Activated B cell treated with CpG ODN at 0.5 μM for 24 hours (primary cell): ENCODE data around the gene TRPC1. TPM values are rescaled to one million over a fixed set of nuclear protein-coding genes. Genes with fewer than 3 reads are reported as not detected.

Experiments used
- ATAC-seq: fragments of 200-7000 bp; cut with Tn5 transposase; one replicate; pipeline ENCODE4 v1.10.0; 2021; ENCODE audit warnings: low read depth, mild to moderate bottlenecking, moderate library complexity
- CTCF ChIA-PET: fragments of 350-600 bp; sonication (Branson Sonifier 250); formaldehyde crosslinking; loops from one replicate; lab custom pipeline; 2021; ENCODE audit warnings: antibody characterized with exemption; lab: Charles Lee
- POLR2A ChIA-PET: fragments of 350-600 bp; sonication (Branson Sonifier 250); formaldehyde crosslinking; loops from one replicate; lab custom pipeline; 2021; ENCODE audit warnings: antibody characterized with exemption; lab: Charles Lee
- DNase-seq: peaks from one replicate; pipeline ENCODE4 v3.0.0; 2022
- H3K27ac Mint-ChIP-seq: one replicate; pipeline ENCODE4 v1.8.0; 2020; ENCODE audit warnings: mixed read lengths
- H3K27me3 Mint-ChIP-seq: one replicate; pipeline ENCODE4 v1.8.0; 2021; ENCODE audit warnings: mixed read lengths
- H3K36me3 Mint-ChIP-seq: one replicate; pipeline ENCODE4 v1.8.0; 2021; ENCODE audit warnings: low read depth, mixed read lengths
- H3K4me1 Mint-ChIP-seq: one replicate; pipeline ENCODE4 v1.8.0; 2021; ENCODE audit warnings: mixed read lengths
- H3K4me3 Mint-ChIP-seq: one replicate; pipeline ENCODE4 v1.8.0; 2020; ENCODE audit warnings: mild to moderate bottlenecking, mixed read lengths
- H3K9me3 Mint-ChIP-seq: one replicate; pipeline ENCODE4 v1.8.0; 2020; ENCODE audit warnings: mixed read lengths
- intact Hi-C: fragments of 100-400 bp; cut with micrococcal nuclease; formaldehyde crosslinking; loops from one replicate; pipeline ENCODE4 v1.15.1; 2024
- total RNA-seq: library from RNA; stranded (reverse); gene quantifications from 2 replicates; pipeline ENCODE4 v1.2.3, GENCODE V29; 2022
- TF ChIP-seq, protein P1 (sequence below): fragments of 200-600 bp; IDR thresholded peaks from one replicate; pipeline ENCODE4 v1.8.0; 2022; ENCODE audit warnings: antibody characterized with exemption, mild to moderate bottlenecking

Gene TRPC1
- total RNA-seq, 1 donor from 2014 or later = 1.2 TPM

DNA sequence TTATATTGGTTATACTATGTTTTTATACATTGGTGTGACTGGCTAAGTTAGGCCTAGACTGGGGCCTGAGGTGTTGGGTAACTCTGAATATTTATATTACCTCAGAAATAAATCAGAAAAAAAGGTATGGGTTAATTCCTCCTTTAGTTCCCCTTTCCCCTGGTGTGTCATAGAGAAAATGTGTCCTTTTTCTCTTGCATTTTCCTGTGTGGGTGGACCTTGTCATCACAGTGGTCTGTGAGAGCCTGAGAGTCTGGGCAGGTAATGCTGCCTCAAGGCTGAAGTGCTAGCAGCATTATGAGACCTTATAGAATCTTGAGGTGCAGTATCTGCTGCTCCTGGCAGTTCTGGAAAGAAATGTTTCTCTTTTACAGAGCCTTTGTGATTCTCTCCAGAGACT is 95.3 kb downstream of the TRPC1 start:
- Mint-ChIP-seq H3K27ac (no peak overlapping the region), H3K36me3 (no peaks in the 10 kb centered on the region), H3K9me3 (no peaks in the 10 kb centered on the region), H3K4me3 (no peak overlapping the region), H3K4me1 (no peaks in the 10 kb centered on the region), H3K27me3 (no peaks in the 10 kb centered on the region)
- intact Hi-C loops = no loop called here
- CTCF ChIA-PET = interaction anchor here (1.2 kb wide), 1 partner anchor 9 kb away, joined by 4 read pairs; no protein-coding TSS in a partner anchor
- POLR2A ChIA-PET = no interaction called here
- DNase-seq = no peak
- TF ChIP-seq, protein P1, sequence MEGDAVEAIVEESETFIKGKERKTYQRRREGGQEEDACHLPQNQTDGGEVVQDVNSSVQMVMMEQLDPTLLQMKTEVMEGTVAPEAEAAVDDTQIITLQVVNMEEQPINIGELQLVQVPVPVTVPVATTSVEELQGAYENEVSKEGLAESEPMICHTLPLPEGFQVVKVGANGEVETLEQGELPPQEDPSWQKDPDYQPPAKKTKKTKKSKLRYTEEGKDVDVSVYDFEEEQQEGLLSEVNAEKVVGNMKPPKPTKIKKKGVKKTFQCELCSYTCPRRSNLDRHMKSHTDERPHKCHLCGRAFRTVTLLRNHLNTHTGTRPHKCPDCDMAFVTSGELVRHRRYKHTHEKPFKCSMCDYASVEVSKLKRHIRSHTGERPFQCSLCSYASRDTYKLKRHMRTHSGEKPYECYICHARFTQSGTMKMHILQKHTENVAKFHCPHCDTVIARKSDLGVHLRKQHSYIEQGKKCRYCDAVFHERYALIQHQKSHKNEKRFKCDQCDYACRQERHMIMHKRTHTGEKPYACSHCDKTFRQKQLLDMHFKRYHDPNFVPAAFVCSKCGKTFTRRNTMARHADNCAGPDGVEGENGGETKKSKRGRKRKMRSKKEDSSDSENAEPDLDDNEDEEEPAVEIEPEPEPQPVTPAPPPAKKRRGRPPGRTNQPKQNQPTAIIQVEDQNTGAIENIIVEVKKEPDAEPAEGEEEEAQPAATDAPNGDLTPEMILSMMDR = no peak
- ATAC-seq = no peak

DNA sequence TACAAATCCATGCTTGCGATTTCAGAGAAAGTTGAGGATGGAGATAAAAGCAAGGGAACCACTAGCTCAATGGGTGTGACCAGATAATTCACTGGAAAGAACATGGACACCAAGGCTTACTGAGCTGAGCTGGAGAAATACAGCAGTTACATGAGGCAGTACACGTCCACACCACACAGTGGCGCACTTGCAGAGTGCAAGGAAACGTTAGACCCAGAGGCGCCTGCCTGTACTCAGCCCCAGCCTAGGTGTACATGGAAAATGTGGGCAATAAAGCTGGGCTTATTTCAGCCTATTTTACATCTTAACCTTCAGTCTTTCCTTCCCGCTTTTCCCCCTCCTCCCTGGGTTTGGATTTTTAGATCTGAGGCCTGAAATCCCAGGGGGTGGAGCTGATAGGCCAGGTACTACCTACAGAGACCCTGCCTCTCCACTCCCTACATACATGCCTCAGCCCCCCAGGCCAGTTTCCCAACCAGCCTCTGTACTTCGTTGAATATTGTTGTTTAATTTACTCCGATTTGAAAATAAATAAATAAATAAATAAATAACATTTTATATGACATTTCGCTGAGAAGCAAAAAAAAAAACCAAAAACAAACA is 105.0 kb downstream of the TRPC1 start:
- intact Hi-C loops = loop anchor here (1.0 to 5.0 kb wide), 4 partner anchors 158 to 933 kb away; no protein-coding TSS in a partner anchor
- Mint-ChIP-seq H3K4me1 (no peaks in the 10 kb centered on the region), H3K9me3 (no peaks in the 10 kb centered on the region)

DNA sequence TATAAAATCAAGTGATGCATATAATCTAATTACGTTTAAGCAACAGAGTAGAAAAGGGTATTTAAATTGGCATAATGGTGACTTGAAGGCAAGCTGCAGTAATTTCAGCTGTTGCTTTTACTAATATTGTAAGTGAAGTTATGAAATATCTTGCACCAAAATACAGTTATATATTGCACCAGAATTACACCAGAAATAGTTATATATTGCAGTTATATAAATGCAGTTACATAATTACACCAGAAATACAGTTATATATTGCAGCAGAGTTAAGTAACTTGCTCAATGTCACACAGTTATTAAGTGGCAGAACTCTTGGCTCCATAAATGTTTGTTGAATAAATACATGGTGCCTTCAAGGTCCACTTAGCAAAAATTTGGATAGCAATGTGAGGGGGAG is 113.7 kb downstream of the TRPC1 start:
- POLR2A ChIA-PET = no interaction called here
- no peak overlapping the region for H3K27ac Mint-ChIP-seq
- H3K9me3 Mint-ChIP-seq = no peaks in the 10 kb centered on the region
- TF ChIP-seq, protein P1 = no peak
- H3K27me3 Mint-ChIP-seq = peaks cover 8% of the 10 kb centered on the region
- H3K4me1 Mint-ChIP-seq = no peaks in the 10 kb centered on the region
- DNase-seq (no peak), ATAC-seq (no peak)
- CTCF ChIA-PET = no interaction called here
- H3K4me3 Mint-ChIP-seq = no peak overlapping the region
- intact Hi-C loops = no loop called here
- no peaks in the 10 kb centered on the region for H3K36me3 Mint-ChIP-seq

More for the DNA sequence above, 105.0 kb downstream of the TRPC1 start:
- ChIA-PET CTCF (interaction anchor here (0.5 to 1.7 kb wide), 8 partner anchors 9 to 1084 kb away, joined by 3 to 4 read pairs (median 4); no protein-coding TSS in a partner anchor), POLR2A (no interaction called here)
- Mint-ChIP-seq H3K36me3 (no peaks in the 10 kb centered on the region), H3K27me3 (peaks cover 12% of the 10 kb centered on the region), H3K27ac (no peak overlapping the region), H3K4me3 (no peak overlapping the region)
- TF ChIP-seq, protein P1 = no peak
- DNase-seq (no peak), ATAC-seq (peak; percentile 75)

DNA sequence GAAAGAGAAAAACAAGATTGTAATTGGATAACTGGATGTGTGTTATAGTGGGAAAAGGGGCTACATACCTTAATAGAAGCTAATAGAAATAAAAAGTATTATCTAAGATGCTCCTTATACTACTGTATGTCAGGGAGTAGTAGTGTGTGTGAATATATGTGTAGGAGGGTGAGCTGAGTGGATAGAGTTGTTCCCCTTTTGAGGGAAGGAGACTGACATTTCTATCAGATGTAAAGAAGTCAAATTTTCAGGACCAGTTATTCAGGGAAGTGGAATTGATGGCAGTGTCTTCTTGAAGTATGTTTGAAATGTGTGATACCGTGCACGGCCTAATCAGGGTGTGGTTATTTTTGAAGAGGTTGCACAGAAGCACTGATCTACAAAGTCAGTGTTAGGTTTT is 116.0 kb downstream of the TRPC1 start:
- ATAC-seq = no peak
- intact Hi-C loops = no loop called here
- no peak overlapping the region for H3K4me3 Mint-ChIP-seq

DNA sequence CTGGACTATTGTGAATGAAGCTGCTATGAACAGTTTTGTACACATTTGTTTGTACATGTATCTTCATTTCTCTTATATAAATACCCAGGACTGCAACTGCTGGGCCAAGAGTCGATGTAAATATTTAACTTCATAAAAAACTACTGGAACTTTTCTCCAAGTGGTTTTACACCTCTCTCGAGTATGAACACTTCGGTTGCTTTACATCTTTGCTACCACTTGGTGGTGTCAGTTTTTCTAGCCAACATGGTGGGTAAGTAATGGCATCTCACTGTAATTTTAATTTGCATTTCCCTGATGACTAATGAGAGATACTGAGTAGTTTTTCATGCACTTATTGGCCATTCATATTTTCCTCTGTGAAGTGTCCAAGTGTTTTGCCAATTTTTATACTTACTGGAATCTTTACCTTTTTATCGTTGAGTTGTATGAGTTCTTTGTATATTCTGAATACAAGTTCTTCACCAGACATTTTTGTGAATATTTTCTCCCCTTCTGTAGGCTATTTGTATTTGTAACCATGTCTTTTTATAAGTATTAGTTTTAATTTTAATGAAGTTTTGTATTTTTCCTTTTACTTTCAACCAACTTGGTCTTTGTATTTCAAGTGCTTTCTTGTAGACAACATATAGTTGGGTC is 120.6 kb downstream of the TRPC1 start:
- Mint-ChIP-seq H3K27me3 (peaks cover 2% of the 10 kb centered on the region), H3K9me3 (peaks cover 4% of the 10 kb centered on the region), H3K27ac (no peak overlapping the region), H3K36me3 (no peaks in the 10 kb centered on the region), H3K4me1 (no peaks in the 10 kb centered on the region), H3K4me3 (no peak overlapping the region)
- TF ChIP-seq, protein P1 = no peak
- DNase-seq (no peak), ATAC-seq (peak; percentile 52)
- ChIA-PET CTCF (interaction anchor here (1.2 kb wide), 1 partner anchor 16 kb away, joined by 3 read pairs; no protein-coding TSS in a partner anchor), POLR2A (no interaction called here)
- intact Hi-C loops = no loop called here

More for the DNA sequence above, 116.0 kb downstream of the TRPC1 start:
- ChIA-PET POLR2A (no interaction called here), CTCF (no interaction called here)
- H3K27me3 Mint-ChIP-seq = peaks cover 10% of the 10 kb centered on the region
- peaks cover 2% of the 10 kb centered on the region for H3K9me3 Mint-ChIP-seq
- no peak overlapping the region for H3K27ac Mint-ChIP-seq
- H3K4me1 Mint-ChIP-seq = no peaks in the 10 kb centered on the region
- no peak for DNase-seq
- TF ChIP-seq, protein P1 = no peak
- H3K36me3 Mint-ChIP-seq = no peaks in the 10 kb centered on the region
